Measurements from ENCODE around the gene PDE4D.
"Not testable (repeated sequence)": the region's sequence is repeated elsewhere in the genome, so short reads cannot be mapped to it uniquely, and the experiment has no call there.

The PDE4D gene

GRCh38 chr5:59711310-59711709, 182.2 kb downstream of the PDE4D start:
- DNase-seq (ENCODE audit: low read depth in 2 of 2, low spot score in 1 of 2): no peak

- DNase-seq (ENCODE audit: low read depth in 2 of 2, low spot score in 1 of 2): no peak
Measured at GRCh38 chr5:59709846-59710245, 183.7 kb downstream of the PDE4D start.

- DNase-seq (ENCODE audit: low read depth in 2 of 2, low spot score in 1 of 2): no peak
Measured at GRCh38 chr5:59709346-59709821, 184.1 kb downstream of the PDE4D start.

- DNase-seq (ENCODE audit: low read depth in 2 of 2, low spot score in 1 of 2): no peak
Measured at GRCh38 chr5:59704936-59705335, 188.6 kb downstream of the PDE4D start.

- DNase-seq (ENCODE audit: low read depth in 2 of 2, low spot score in 1 of 2): no peak
Measured at GRCh38 chr5:59703789-59704188, 189.7 kb downstream of the PDE4D start.

GRCh38 chr5:59698207-59699178, 195.0 kb downstream of the PDE4D start:
- DNase-seq (ENCODE audit: low read depth in 2 of 2, low spot score in 1 of 2): no peak

- no peak for DNase-seq (ENCODE audit: low read depth in 2 of 2, low spot score in 1 of 2)
Measured at GRCh38 chr5:59694411-59694810, 199.1 kb downstream of the PDE4D start.

- no peak for DNase-seq (ENCODE audit: low read depth in 2 of 2, low spot score in 1 of 2)
Measured at GRCh38 chr5:59693492-59694309, 199.8 kb downstream of the PDE4D start.

GRCh38 chr5:59685793-59686192, 207.7 kb downstream of the PDE4D start:
- no peak for DNase-seq (ENCODE audit: low read depth in 2 of 2, low spot score in 1 of 2)

GRCh38 chr5:59685191-59685530, 208.4 kb downstream of the PDE4D start:
- no peak for DNase-seq (ENCODE audit: low read depth in 2 of 2, low spot score in 1 of 2)

GRCh38 chr5:59684388-59685190, 208.9 kb downstream of the PDE4D start:
- no peak for DNase-seq (ENCODE audit: low read depth in 2 of 2, low spot score in 1 of 2)

GRCh38 chr5:59683311-59683710, 210.2 kb downstream of the PDE4D start:
- DNase-seq (ENCODE audit: low read depth in 2 of 2, low spot score in 1 of 2): no peak

- DNase-seq (ENCODE audit: low read depth in 2 of 2, low spot score in 1 of 2): no peak
Measured at GRCh38 chr5:59682542-59682941, 211.0 kb downstream of the PDE4D start.

- DNase-seq (ENCODE audit: low read depth in 2 of 2, low spot score in 1 of 2): no peak
Measured at GRCh38 chr5:59678943-59679342, 214.6 kb downstream of the PDE4D start.

GRCh38 chr5:59674763-59675162, 218.8 kb downstream of the PDE4D start:
- no peak for DNase-seq (ENCODE audit: low read depth in 2 of 2, low spot score in 1 of 2)

GRCh38 chr5:59673438-59674058, 220.0 kb downstream of the PDE4D start:
- no peak for DNase-seq (ENCODE audit: low read depth in 2 of 2, low spot score in 1 of 2)

- DNase-seq (ENCODE audit: low read depth in 2 of 2, low spot score in 1 of 2): no peak
Measured at GRCh38 chr5:59666440-59667068, 227.0 kb downstream of the PDE4D start.

- DNase-seq (ENCODE audit: low read depth in 2 of 2, low spot score in 1 of 2): not testable (repeated sequence)
Measured at GRCh38 chr5:59665832-59666203, 227.7 kb downstream of the PDE4D start.

- no peak for DNase-seq (ENCODE audit: low read depth in 2 of 2, low spot score in 1 of 2)
Measured at GRCh38 chr5:59665086-59665831, 228.3 kb downstream of the PDE4D start.

All from stimulated activated CD8-positive, alpha-beta memory T cell treated with anti-CD3 and anti-CD28 coated beads, Interleukin-4, amount 100 ng/mL, for 4 hours (primary cell).